Measurements from ENCODE around the gene EML4.

DNA sequence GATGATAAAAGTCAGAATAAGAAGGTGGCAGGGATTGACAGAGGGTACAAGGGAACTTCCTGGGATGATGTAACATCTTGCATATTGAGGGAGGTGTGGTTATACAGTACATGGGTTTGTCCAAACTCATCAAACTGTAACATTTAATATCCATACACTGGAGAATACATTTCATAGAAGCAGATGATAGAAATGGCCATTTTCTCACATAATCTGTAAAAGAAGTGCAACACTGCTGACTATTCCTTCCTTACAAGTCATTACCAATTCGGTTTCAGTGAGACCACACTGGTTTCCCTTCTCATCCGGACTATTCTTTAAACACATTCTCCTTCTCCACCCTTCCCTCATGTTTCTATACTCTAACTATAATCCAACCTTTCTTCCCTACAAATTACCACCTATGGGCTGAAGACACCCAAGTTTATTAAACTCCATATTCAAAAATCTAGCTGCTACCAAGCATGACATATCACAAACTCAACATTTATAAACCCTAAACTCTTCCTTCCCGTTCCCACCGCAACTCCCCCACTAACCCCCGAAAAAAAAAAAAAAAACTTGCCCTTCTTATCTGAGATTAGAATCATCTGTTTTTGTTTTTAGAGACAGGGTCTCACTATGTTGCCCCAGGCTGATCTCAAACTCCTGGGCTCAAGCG lies 190.3 kb downstream of the EML4 start:
- TF ChIP-seq, protein P1, sequence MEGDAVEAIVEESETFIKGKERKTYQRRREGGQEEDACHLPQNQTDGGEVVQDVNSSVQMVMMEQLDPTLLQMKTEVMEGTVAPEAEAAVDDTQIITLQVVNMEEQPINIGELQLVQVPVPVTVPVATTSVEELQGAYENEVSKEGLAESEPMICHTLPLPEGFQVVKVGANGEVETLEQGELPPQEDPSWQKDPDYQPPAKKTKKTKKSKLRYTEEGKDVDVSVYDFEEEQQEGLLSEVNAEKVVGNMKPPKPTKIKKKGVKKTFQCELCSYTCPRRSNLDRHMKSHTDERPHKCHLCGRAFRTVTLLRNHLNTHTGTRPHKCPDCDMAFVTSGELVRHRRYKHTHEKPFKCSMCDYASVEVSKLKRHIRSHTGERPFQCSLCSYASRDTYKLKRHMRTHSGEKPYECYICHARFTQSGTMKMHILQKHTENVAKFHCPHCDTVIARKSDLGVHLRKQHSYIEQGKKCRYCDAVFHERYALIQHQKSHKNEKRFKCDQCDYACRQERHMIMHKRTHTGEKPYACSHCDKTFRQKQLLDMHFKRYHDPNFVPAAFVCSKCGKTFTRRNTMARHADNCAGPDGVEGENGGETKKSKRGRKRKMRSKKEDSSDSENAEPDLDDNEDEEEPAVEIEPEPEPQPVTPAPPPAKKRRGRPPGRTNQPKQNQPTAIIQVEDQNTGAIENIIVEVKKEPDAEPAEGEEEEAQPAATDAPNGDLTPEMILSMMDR (IDR thresholded peaks at IDR 0.05): no peak
- no peak for TF ChIP-seq EZH2 (IDR thresholded peaks at IDR 0.05; ENCODE audit: borderline replicate concordance, insufficient read depth, low read depth, low read length, poor library complexity, severe bottlenecking)
